GM12892 (cell line): ENCODE results near the gene C4orf33.

Experiments used
- POLR2A ChIP-seq: IDR thresholded peaks from 2 replicates; pipeline ENCODE4 v1.6.1; 2011; ENCODE audit warnings: low read depth, low read length, control low read depth
- POLR2AphosphoS5 ChIP-seq: IDR thresholded peaks from 2 replicates; pipeline ENCODE4 v1.6.1; 2011; ENCODE audit warnings: low read depth, low read length, control low read depth
- TAF1 ChIP-seq: IDR thresholded peaks from 2 replicates; pipeline ENCODE4 v1.6.1; 2011; ENCODE audit warnings: low read depth, mild to moderate bottlenecking, control low read depth, low read length, borderline replicate concordance

- TF ChIP-seq POLR2AphosphoS5 (no peak), POLR2A (no peak), TAF1 (no peak)
Measured at GRCh38 chr4:129153700-129154099, 57.7 kb downstream of the C4orf33 start.
